ENCODE measurements around the gene LYZL1. TPM values are rescaled to one million over a fixed set of nuclear protein-coding genes. Genes with fewer than 3 reads are reported as not detected.
"Not testable (repeated sequence)": the region's sequence is repeated elsewhere in the genome, so short reads cannot be mapped to it uniquely, and the experiment has no call there.

LYZL1 gene
- total RNA-seq, 1 donor from 2014 or later, result not detected

GRCh38 chr10:29259498-29259897 is 29.4 kb upstream of the LYZL1 start:
- DNase-seq (ENCODE audit: extremely low read depth, low read depth, low spot score), result no peak

GRCh38 chr10:29263506-29263905 is 25.4 kb upstream of the LYZL1 start:
- no peak for DNase-seq (ENCODE audit: extremely low read depth, low read depth, low spot score)

DNA sequence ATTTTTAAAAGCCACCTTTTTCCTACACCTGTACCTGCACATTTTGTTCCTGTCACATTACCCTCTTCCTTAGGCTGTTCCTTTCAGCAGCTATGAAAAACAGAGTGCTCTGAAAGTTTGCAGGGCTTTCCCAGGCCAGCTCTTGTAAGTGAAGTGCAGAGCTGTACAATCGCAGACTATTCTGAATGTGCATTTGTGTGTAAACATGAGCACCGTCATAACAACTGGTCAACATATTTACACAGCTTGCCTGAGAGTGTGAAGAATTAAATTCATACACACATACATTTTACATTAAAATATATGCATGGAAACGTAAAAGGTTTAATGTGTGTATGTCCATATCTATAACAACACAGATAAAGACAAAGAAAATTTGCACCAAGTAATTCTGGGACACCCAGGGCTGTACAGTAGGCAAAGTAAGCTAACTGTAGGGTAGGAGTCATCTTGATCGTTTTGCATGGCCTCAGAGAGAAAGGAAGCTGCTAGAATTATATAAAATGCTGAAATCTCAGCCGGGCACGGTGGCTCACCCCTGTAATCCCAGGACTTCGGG is 23.6 kb upstream of the LYZL1 start:
- DNase-seq (ENCODE audit: extremely low read depth, low read depth, low spot score), result no peak

GRCh38 chr10:29266641-29267040 is 22.2 kb upstream of the LYZL1 start:
- DNase-seq (ENCODE audit: extremely low read depth, low read depth, low spot score), result no peak

GRCh38 chr10:29268011-29268410 is 20.9 kb upstream of the LYZL1 start:
- no peak for DNase-seq (ENCODE audit: extremely low read depth, low read depth, low spot score)

DNA sequence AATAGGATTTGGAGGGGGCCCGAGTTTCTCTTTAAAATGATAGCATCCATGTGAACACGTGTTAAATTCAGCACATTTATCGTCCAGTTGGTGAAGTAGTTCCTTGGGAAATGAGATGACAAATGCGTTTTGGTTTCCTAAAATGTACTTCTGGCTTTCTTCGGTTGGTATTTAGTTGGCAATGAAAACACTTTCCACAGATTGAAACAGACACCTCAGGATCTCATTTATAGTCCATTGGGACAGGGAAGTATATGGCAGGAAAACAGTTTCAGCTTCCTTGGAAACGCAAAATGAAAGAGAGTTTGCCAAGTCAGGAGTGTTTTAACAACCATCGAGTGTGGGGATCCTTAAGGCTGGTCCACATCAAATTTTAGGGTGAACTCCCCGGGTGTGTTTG is 19.4 kb upstream of the LYZL1 start:
- no peak for DNase-seq (ENCODE audit: extremely low read depth, low read depth, low spot score)

GRCh38 chr10:29270883-29271282 is 18.0 kb upstream of the LYZL1 start:
- DNase-seq (ENCODE audit: extremely low read depth, low read depth, low spot score), result no peak

- no peak for DNase-seq (ENCODE audit: extremely low read depth, low read depth, low spot score)
Observed at GRCh38 chr10:29271877-29272276, 17.0 kb upstream of the LYZL1 start.

DNA sequence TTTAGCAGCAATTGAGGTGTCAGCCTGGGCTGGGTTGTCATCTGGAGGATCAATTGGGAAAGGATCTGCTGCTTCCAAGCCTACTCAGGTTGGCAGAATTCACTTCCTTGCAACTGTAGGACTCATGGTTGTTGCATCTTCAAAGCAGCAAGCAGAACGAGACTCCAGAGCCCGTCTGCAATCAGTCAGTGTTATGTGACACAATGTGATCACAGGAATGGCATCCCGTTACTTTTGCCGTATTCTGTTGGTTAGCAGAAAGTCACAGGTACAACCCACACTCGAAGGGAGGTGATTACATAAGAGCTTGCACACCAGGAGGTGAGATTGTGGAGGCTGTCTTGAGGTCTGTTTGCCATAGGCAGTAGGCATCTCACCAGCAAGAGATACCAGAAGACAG is 15.4 kb upstream of the LYZL1 start:
- DNase-seq (ENCODE audit: extremely low read depth, low read depth, low spot score), result no peak

DNA sequence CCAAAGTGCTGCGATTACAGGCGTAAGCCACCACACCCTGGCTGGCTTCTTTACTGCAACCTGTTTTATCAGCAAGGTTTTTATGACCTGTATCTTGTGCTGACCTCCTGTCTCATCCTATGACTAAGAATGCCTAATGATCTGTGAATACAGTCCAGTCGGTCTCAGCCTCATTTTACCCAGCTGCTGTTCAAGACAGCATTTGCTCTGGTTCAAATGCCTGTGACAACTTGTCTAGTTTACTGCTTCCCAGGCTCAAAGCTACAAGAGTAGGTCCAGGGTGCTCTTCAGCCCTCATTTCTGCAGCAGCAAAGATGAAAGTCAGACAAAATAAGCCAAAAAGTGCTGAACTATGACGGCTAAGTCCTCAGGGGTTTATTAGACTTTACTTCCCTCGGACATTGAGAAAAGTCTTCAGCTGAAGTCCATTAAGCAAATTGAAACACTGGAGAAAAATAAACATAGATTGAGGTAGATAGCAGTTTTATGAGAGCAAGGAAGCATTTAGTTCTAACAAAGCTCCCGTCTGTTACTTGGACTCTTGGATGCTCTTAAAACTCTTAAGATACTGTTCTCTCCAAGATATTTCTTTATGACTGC is 12.5 kb upstream of the LYZL1 start:
- no peak for DNase-seq (ENCODE audit: extremely low read depth, low read depth, low spot score)

- DNase-seq (ENCODE audit: extremely low read depth, low read depth, low spot score), result no peak
Observed at GRCh38 chr10:29277296-29277695, 11.6 kb upstream of the LYZL1 start.

- no peak for DNase-seq (ENCODE audit: extremely low read depth, low read depth, low spot score)
Observed at GRCh38 chr10:29279779-29280487, 8.9 kb upstream of the LYZL1 start.

- DNase-seq (ENCODE audit: extremely low read depth, low read depth, low spot score), result no peak
Observed at GRCh38 chr10:29280488-29280840, 8.4 kb upstream of the LYZL1 start.

DNA sequence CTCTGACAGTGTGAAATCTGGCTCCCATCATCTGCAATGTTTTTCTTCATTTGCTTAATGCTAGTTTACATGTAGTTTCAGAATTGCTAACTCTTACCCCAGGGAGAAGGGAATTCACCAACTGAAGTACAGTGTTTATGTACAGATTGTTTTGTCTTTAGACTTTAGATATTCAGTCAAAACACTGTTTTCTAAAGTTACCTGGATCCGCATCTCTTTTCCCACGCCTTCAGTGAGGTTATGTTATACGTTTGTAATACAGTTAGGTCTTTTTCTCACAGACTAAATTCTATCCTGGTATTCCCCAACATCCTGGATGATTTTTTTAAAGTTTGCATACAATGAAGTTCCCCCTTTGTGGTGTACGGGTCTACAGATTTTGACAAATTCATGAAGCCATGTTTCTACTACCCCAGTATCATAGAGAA is 3.2 kb upstream of the LYZL1 start:
- DNase-seq (ENCODE audit: extremely low read depth, low read depth, low spot score), result no peak

- DNase-seq (ENCODE audit: extremely low read depth, low read depth, low spot score), result no peak
Observed at GRCh38 chr10:29287635-29288034, 1.2 kb upstream of the LYZL1 start.

DNA sequence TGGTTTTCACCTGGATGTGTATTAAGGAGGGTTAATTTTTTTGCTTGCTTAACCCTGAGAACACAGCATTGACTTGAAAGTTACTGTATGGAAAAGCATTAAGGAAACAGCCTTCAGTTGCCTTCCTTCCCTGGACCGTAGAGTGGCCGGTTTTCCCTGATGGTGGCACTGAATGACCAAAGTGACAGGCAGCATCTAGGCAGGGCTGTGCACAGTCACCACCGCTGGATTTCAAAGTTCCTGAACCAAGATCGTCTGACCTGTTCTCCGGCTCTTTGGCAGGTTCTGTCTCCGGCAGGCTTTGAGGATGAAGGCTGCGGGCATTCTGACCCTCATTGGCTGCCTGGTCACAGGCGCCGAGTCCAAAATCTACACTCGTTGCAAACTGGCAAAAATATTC is 2.7 kb downstream of the LYZL1 start:
- DNase-seq (ENCODE audit: extremely low read depth, low read depth, low spot score), result not testable (repeated sequence)

GRCh38 chr10:29292406-29292805 is 3.5 kb downstream of the LYZL1 start:
- DNase-seq (ENCODE audit: extremely low read depth, low read depth, low spot score), result not testable (repeated sequence)

- DNase-seq (ENCODE audit: extremely low read depth, low read depth, low spot score), result no peak
Observed at GRCh38 chr10:29295813-29296212, 6.9 kb downstream of the LYZL1 start.

- DNase-seq (ENCODE audit: extremely low read depth, low read depth, low spot score), result no peak
Observed at GRCh38 chr10:29297678-29298077, 8.8 kb downstream of the LYZL1 start.

DNA sequence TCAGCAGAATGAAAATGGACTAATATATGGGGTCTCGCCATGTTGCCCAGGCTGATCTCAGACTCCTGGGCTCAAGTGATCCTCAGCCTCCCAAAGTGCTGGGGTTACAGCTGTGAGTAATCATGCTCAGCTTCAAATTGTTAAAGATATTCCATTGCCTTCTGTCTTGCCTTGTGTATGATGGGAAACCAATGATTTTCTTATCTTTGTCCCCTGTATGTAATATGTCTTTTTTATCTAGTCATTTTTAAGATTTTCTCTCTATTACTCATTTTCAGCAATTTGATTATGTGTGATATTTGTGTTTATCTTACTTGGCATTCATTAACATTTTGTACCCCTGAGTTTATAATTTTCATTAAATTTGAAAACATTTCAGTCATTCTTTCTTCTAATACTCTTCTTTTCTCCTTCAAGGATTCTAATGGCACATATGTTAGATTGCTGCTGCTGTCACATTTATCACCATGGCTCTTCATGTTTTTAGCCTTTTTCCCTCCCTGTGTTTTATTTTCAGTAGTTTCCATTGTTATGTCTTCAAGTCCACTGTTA is 12.6 kb downstream of the LYZL1 start:
- DNase-seq (ENCODE audit: extremely low read depth, low read depth, low spot score), result no peak

DNA sequence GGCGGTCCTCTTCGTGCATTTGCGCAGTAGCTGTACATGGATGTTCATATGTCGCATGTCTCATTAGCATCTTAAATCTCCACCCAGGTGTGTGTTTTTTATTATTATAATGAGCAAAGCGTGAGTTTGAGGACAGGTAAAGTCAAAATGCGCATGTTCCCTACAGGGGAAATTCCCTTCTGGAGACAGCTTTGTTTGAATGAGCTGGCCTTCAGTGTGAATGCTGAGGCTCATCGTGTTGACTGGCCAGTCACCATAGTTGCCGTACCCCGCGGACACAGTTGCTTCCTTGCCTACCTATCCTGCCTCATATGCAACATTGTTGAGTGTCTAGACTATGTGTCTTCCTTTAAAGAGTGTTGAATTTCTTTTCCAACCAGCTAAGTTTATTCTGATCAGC is 13.6 kb downstream of the LYZL1 start:
- no peak for DNase-seq (ENCODE audit: extremely low read depth, low read depth, low spot score)

All from glomerular endothelial cell (primary cell).